Pancreas (tissue), 10 donors: ENCODE measurements around the gene WDR82. TPM values are rescaled to one million over a fixed set of nuclear protein-coding genes. Genes with fewer than 3 reads are reported as not detected.

Experiments
- ATAC-seq, 4 donors: fragments of 200-7000 bp; cut with Tn5 transposase; one replicate each; pipeline versions ENCODE4 v1.8.0 to v1.9.1; 2020; ENCODE audit warnings: mild to moderate bottlenecking in 4 of 4, moderate library complexity in 4 of 4
- DNase-seq, 6 donors: peaks; one replicate each; pipeline ENCODE4 v3.0.0-alpha.2; 2020
- FAIRE-seq: peaks from 2 replicates; lab custom pipeline; 2012; peaks lifted over from hg19 to GRCh38; lab: Jason Lieb, UNC
- H3K27ac ChIP-seq, 4 donors: fragments of 200-600 bp; sonication (generic); 1 replicate in 3 of 4; 2 replicates in 1 of 4; pipeline versions ENCODE4 v1.5.0 to v1.8.0; 2020
- H3K27me3 ChIP-seq, 4 donors: fragments of 200-600 bp; one replicate each; pipeline ENCODE4 v1.8.0; 2021
- H3K36me3 ChIP-seq, 3 donors: fragments of 200-600 bp; sonication (generic) in 1 of 3; one replicate each; pipeline versions ENCODE4 v1.5.0 to v1.8.0; 2020 to 2021
- H3K4me1 ChIP-seq, 3 donors: fragments of 200-600 bp; one replicate each; pipeline ENCODE4 v1.8.0; 2021
- H3K4me3 ChIP-seq, 4 donors: fragments of 200-600 bp; sonication (generic) in 2 of 4; one replicate each; pipeline versions ENCODE4 v1.5.0 to v1.8.0; 2020 to 2021
- H3K9me3 ChIP-seq, 4 donors: fragments of 200-600 bp; one replicate each; pipeline ENCODE4 v1.8.0; 2021
- WGBS, 2 donors: extraction: QIAGEN DNeasy Blood & Tissue Kit; methylation state at CpG; one replicate each; pipeline ENCODE4 v1.1.7; 2013; 5-methylcytosine and 5-hydroxymethylcytosine counted together
- intact Hi-C, 3 donors: fragments of 100-400 bp; cut with DNase I; formaldehyde crosslinking; loops; one replicate each; pipeline versions ENCODE4 v1.11.1 to v1.14.2; 2022
- polyA plus RNA-seq, 2 donors: library from polyadenylated mRNA; stranded (reverse); fragments of 200-250 nt; gene quantifications; one replicate each; pipeline ENCODE4 v1.2.3, GENCODE V29; 2013
- total RNA-seq, 6 donors: library from RNA; stranded (reverse); fragmentation: NEBNext Ultra II Directional in 4 of 6; extraction: Animal tissue kit (Norgen Biotek cat#: 25700) in 4 of 6; gene quantifications; one replicate each; pipeline versions ENCODE4 v1.2.1 to v1.2.4, GENCODE V29; 2021 to 2023
- TF ChIP-seq, protein P1 (sequence below), 4 donors: fragments of 200-600 bp; sonication (generic) in 3 of 4; IDR thresholded peaks; one replicate each; pipeline versions ENCODE4 v1.5.0 to v1.8.0; 2021; ENCODE audit warnings: antibody characterized with exemption in 4 of 4
- donor health status: healthy with polysubstance abuse.
- donor health status: DM: no; HTN: no; CAD: no; lungs with moderate emphysema.
- donor health status: DM: no; HTN: no; CAD: no.
- donor health status: control.
- donor health status: control.
- donor health status: Bipolar disorder and iron deficiency.
- donor health status: DM: yes; HTN: yes; CAD: no.
- donor health status: DM: no; HTN: no; CAD: no.
- donor health status: DM: no; HTN: no; CAD: no.
- donor health status: DM: yes; HTN: yes; CAD: no.

Gene WDR82
- total and polyA plus RNA-seq, 8 donors: 9.0 to 32.1 (median 18.8) TPM

- no peak for DNase-seq
- H3K4me1 ChIP-seq: peaks cover 11 to 26% (median 25%) of the 10 kb centered on the region in 3 donors
- no peak for FAIRE-seq
- H3K9me3 ChIP-seq: no peaks in the 10 kb centered on the region
- H3K27ac ChIP-seq: peak overlapping the region; percentile 62 to 89 (median 76)
- peak overlapping the region in 1 of 4 donors; percentile 97 for H3K4me3 ChIP-seq
- no peak for ATAC-seq
- TF ChIP-seq, protein P1, sequence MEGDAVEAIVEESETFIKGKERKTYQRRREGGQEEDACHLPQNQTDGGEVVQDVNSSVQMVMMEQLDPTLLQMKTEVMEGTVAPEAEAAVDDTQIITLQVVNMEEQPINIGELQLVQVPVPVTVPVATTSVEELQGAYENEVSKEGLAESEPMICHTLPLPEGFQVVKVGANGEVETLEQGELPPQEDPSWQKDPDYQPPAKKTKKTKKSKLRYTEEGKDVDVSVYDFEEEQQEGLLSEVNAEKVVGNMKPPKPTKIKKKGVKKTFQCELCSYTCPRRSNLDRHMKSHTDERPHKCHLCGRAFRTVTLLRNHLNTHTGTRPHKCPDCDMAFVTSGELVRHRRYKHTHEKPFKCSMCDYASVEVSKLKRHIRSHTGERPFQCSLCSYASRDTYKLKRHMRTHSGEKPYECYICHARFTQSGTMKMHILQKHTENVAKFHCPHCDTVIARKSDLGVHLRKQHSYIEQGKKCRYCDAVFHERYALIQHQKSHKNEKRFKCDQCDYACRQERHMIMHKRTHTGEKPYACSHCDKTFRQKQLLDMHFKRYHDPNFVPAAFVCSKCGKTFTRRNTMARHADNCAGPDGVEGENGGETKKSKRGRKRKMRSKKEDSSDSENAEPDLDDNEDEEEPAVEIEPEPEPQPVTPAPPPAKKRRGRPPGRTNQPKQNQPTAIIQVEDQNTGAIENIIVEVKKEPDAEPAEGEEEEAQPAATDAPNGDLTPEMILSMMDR (IDR thresholded peaks at IDR 0.05): no peak
- H3K27me3 ChIP-seq: no peaks in the 10 kb centered on the region
- no peaks in the 10 kb centered on the region for H3K36me3 ChIP-seq
- intact Hi-C loops: no loop called here
- 74 to 80% methylated on average over 6 of the region's 6 CpGs for WGBS, 2 donors
Measured at GRCh38 chr3:52237006-52237656, 41.3 kb downstream of the WDR82 start.

DNA sequence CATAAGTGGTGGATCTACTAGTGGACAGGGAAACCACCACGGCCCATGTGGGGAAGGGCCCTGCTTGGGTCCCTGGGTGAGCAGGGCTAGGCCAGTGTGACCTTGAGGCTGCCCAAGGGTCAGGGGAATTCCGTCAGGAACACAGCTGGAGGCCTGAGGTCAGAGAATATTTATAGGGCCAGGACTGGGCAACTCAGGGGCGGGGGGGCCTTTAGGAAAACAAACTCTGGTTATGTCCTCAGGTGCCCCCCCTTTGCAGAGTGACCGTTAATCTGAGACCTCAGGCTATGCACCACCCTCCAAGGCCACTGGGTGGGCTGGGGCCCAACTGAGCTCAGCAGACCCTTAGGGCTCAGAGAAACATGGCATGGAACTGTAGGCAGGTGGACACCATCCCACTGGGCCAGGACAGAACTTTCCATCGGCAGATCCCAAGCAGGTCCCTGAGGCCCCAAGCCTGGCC lies 42.0 kb downstream of the WDR82 start:
- H3K4me3 ChIP-seq: no peak overlapping the region
- H3K27me3 ChIP-seq: no peaks in the 10 kb centered on the region
- TF ChIP-seq, protein P1 (IDR thresholded peaks at IDR 0.05): no peak
- H3K27ac ChIP-seq: peak overlapping the region in 3 of 4 donors; percentile 62 to 89 (median 82)
- 54 to 61% methylated on average over 5 of the region's 5 CpGs for WGBS, 2 donors
- H3K36me3 ChIP-seq: no peaks in the 10 kb centered on the region
- intact Hi-C loops: no loop called here
- peaks cover 11 to 26% (median 25%) of the 10 kb centered on the region in 3 donors for H3K4me1 ChIP-seq
- DNase-seq (peak in 1 of 6 donors; percentile 22), FAIRE-seq (no peak), ATAC-seq (no peak)
- no peaks in the 10 kb centered on the region for H3K9me3 ChIP-seq

DNA sequence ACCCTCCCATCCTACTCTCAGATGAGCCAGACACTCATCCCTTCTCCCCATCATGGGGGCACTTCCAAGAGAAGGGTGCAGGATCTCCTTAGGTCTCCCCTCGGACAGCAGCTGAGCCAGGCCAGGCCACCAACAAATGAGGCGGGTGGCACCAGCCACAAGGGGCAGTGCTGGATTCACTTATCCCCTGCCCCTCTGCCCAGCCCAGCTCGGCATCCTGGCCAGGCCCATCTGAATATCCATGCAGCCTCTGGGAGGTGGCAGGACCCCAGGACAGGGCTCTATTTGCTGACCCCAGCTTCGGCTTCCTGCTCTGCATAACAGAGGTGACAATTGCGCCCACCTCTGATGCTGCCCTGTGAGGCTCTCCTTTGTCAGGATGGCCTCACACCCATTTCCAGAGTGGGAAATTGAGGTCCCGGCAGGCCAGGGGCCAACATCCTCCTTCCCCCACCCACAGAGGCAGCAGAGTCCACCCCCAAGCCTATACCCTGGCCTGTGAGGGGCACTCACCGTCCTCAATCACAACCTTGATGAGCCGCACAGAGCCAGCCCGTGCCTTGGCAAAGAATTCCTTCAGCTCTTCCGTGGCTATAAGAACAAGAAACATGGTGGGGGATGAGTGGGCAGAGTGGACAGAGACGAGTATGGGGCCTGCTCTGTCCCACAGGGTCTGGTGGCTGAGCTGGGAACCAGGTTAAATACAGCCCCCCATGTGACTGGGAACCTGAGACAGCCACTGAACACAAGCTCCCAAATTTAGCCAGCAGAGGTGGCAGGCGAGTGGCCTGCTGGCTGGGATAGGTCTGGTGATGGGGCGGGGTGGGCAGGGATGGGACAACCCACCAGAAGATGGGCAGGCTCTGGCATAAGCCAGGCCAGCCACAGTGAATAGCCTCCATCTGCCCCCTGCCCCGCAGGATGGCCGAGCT lies 43.7 kb downstream of the WDR82 start:
- H3K4me1 ChIP-seq: peaks cover 11 to 25% (median 24%) of the 10 kb centered on the region in 3 donors
- ATAC-seq: no peak
- intact Hi-C loops: loop anchor here in 1 of 3 donors (5.0 kb wide), 1 partner anchor 108 kb away; no protein-coding TSS in a partner anchor
- no peaks in the 10 kb centered on the region for H3K27me3 ChIP-seq
- H3K9me3 ChIP-seq: no peaks in the 10 kb centered on the region
- peak in 1 of 6 donors; percentile 37 for DNase-seq
- 87 to 90% methylated on average over 15 of the region's 15 CpGs for whole genome bisulfite sequencing, 2 donors
- no peak overlapping the region for H3K27ac ChIP-seq
- H3K4me3 ChIP-seq: no peak overlapping the region
- no peak for FAIRE-seq
- TF ChIP-seq, protein P1 (IDR thresholded peaks at IDR 0.05): no peak
- peaks cover 0 to 14% (median 1%) of the 10 kb centered on the region in 3 donors for H3K36me3 ChIP-seq

- ATAC-seq: no peak
- TF ChIP-seq, protein P1 (IDR thresholded peaks at IDR 0.05): no peak
- intact Hi-C loops: loop anchor here in 1 of 3 donors (5.0 kb wide), 1 partner anchor 108 kb away; no protein-coding TSS in a partner anchor
Measured at GRCh38 chr3:52233968-52234367, 44.5 kb downstream of the WDR82 start.

More at GRCh38 chr3:52233968-52234367, 44.5 kb downstream of the WDR82 start:
- no peak overlapping the region for H3K27ac ChIP-seq
- 71 to 77% methylated on average over 3 of the region's 3 CpGs for WGBS, 2 donors
- no peak for FAIRE-seq
- H3K9me3 ChIP-seq: no peaks in the 10 kb centered on the region
- no peak for DNase-seq
- H3K36me3 ChIP-seq: peaks cover 0 to 23% (median 5%) of the 10 kb centered on the region in 3 donors
- H3K4me3 ChIP-seq: no peak overlapping the region
- H3K27me3 ChIP-seq: no peaks in the 10 kb centered on the region
- H3K4me1 ChIP-seq: peaks cover 11 to 25% (median 20%) of the 10 kb centered on the region in 3 donors
